Retinal pigment epithelial cell (primary cell): ENCODE measurements around the gene GATA3.

Experiments used
- DNase-seq: peaks from one replicate; pipeline ENCODE4 v3.0.0-alpha.2; 2010; ENCODE audit warnings: low read depth
- H3K4me3 ChIP-seq: 2 replicates; pipeline ENCODE4 v1.5.1; 2011; ENCODE audit warnings: mild to moderate bottlenecking, low read length, control low read depth, moderate library complexity
- TF ChIP-seq, protein P1 (sequence below): conservative IDR thresholded peaks from 2 replicates; pipeline ENCODE4 v1.5.1; 2011; ENCODE audit warnings: low read depth, low read length, control low read depth, inconsistent platforms

Gene GATA3

DNA sequence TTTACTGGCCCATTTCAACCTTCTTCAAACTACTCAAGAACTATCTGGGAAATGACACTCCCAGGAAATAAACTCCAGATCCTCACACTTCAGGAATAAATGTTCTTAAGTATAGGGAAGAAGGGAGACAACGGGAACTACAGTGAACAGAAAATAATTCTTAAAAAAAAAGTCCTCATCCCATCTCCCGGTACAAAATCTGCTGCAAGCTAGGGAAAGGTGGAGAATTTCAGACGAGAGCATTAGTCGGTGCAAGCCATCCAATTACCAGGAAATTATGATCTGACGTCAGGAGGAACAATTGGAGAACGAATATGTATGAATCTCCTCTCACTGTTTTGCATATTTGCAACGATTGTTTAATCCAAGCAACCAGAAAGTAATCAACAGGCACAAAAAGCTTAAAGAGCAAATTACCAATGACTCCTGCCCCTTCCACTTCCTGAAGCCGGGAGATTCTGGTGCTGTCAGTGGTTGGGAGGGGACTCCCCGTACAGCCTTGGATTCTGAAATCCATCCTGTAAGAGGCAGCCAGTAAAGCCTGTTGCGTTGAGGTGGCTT is 15.1 kb upstream of the GATA3 start:
- no peak overlapping the region for H3K4me3 ChIP-seq

DNA sequence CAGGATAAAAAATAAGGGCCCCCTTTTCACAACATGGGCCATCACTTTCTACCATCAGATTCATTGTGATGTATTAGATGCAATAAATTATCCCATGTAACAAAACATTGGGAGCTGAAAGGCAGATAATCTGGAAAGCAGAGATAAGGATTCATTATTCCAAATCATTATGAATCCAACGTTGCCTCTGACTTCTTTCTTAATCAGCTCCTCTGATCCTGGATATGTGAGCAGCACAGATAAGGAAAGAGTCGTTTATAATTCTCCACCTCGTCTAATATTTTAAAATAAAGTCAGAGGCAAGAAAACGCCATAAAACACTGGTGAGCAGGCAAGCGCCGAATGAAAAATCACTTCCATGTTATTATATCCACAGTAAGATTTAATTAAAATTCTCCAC is 13.8 kb upstream of the GATA3 start:
- no peak for DNase-seq
- TF ChIP-seq, protein P1, sequence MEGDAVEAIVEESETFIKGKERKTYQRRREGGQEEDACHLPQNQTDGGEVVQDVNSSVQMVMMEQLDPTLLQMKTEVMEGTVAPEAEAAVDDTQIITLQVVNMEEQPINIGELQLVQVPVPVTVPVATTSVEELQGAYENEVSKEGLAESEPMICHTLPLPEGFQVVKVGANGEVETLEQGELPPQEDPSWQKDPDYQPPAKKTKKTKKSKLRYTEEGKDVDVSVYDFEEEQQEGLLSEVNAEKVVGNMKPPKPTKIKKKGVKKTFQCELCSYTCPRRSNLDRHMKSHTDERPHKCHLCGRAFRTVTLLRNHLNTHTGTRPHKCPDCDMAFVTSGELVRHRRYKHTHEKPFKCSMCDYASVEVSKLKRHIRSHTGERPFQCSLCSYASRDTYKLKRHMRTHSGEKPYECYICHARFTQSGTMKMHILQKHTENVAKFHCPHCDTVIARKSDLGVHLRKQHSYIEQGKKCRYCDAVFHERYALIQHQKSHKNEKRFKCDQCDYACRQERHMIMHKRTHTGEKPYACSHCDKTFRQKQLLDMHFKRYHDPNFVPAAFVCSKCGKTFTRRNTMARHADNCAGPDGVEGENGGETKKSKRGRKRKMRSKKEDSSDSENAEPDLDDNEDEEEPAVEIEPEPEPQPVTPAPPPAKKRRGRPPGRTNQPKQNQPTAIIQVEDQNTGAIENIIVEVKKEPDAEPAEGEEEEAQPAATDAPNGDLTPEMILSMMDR = no peak
- H3K4me3 ChIP-seq = no peak overlapping the region

More for the DNA sequence above, 15.1 kb upstream of the GATA3 start:
- TF ChIP-seq, protein P1 = no peak
- DNase-seq = no peak

DNA sequence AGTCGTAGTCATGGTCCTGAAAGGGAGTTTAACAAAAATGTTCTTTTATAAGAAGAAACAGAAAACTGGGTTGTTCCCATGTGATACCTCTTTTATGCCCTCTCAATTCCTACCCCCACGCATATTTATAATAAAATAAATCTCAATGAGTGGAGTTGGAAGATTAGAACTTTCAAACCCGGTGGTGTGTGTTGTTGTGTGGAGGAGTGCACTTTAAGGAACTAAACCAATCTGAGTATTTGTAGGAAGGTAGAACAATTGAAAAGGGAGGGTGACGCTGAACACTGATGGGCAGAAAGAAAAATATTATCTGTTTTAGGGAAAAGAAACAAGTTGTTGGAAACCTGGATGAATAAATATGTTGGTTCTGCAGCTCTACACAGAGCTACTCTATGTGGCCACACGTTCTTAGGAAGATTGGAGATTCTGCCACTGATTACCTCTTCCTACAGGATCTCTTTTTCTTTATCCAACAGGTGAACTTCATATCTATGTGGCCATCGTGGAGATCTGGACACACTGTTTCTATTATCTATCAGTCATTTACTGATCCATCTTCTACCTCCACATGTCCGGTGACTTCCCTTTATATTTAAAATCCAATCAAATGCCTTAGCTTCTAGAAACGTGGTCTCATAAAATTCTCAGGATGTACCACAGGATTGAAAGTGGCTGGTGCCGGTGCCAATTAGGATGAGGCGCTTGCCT is 13.1 kb upstream of the GATA3 start:
- TF ChIP-seq, protein P1 = no peak
- no peak overlapping the region for H3K4me3 ChIP-seq
- DNase-seq = no peak

DNA sequence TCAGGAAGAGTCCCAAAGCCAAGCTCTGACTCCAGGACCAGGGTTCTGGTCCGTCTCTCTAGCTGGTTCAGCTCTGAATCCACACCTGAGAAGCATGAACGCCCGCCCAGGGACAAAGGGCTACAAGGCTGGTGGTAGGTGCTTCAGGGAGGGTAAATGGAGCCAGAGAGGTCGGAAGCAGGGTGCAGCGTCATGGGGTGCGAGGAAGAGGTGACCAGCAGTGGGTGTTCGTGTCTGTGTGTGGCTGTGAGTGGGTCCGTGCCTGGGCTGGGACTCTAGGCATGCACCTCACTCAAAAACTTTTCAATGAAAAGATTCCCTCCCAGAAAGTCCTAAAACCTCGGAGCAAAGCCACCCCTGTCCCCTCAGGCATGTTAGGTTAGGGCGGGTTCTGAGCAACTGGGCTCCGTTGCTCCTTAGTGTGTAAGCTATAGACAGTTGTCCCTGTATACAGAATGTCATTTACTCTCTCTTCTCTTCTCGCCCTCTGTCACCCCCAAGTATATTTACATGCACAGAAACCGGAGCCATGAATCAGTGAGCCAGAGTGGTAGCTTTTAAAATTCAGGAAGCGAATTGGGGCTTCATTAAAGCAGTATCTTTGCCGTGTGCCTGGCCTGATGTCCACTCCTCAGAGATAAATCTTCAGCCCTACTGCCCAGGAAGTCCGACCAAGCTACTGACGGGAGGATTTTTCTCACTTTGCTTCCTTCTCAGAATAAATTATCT is 12.3 kb upstream of the GATA3 start:
- TF ChIP-seq, protein P1 = no peak
- no peak for DNase-seq
- H3K4me3 ChIP-seq = no peak overlapping the region

DNA sequence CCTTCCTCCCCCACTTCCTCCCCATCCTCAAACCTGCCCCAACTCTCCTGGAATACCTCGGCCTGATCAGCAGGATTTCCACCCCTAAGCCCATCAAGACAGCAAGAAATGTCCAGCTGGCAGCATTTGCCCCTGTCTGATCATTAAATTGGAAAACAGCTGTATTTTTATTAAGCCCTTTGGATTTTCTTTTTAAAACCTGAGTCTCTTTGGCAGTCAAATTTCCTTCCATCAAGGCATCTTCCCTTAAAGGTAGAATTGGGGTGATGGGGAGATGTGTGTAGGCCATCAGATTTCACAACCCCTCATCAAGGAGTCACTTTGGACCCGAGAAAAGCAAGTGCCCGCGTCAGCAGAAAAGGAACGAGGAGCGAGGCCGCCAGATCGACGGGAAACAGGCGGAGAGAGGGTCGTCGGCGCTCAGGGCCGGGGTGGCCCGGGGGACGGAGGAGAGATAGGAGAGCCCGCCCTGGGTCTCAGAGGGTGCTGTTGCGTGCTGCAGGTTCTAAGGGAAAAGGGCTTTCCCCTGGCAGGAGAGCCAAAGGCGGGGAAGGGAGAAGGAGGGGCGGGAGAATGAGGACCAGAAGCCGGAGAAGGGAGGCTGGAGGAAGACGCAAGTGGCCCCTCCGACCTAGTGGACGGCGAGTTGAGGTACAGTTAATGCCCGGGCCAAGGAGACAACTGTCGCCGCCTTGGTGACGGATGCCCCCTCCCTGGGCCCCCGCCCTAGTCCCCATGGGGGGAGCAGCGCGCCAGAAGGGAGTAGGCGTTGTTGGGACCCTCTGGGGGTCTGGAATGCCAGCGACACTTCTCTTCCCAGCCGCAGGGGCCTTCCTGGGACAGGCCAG is 11.5 kb upstream of the GATA3 start:
- no peak overlapping the region for H3K4me3 ChIP-seq
- TF ChIP-seq, protein P1 = no peak
- no peak for DNase-seq

DNA sequence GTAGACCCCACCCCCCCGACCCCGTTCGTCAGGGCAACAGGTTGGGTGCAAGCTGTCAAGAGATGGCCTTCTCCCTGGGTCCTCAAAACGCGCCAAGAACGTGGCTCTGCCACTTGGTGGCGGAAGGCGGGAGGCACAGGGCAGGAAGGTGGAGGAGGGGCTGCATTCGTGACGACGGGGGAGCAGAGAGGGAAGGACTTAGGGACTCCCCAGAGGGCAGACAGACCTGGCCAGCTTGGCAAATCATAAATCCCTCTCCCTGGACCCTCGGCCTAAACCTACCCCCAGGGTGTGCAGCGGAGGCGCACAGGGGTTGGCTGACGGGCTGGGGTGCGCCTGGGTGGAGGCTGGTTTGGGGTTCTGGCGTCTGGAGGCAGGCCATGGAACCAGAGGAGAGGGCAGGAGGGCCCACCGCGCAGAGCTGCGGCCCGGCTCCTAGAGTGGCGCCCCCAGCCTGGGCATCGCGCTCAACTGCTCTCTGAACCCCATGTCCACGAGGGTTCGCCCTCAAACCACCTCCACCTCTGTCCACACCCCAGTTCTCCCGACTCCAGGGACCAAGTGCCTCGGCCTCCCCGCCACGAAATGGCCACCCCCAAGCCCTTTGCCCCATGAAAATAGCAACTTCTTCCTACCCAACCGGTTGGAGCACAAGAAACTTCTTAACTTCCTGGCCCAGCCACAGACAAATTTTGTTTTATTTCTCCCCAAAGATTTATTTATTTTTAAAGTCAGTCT is 10.8 kb upstream of the GATA3 start:
- DNase-seq = no peak
- TF ChIP-seq, protein P1 = peak; percentile 4

More for the DNA sequence above, 10.8 kb upstream of the GATA3 start:
- H3K4me3 ChIP-seq = no peak overlapping the region
